Activated CD4-positive, alpha-beta T cell treated with anti-CD3 and anti-CD28 coated beads, Interleukin-2, amount 50 U/mL, for 16 hours (primary cell): ENCODE data around the gene C8G.

Source experiments
- DNase-seq: peaks from one replicate; pipeline ENCODE4 v3.0.0-alpha.2; 2020

C8G gene

GRCh38 chr9:136942112-136942880 is 2.7 kb upstream of the C8G start:
- no peak for DNase-seq

- DNase-seq = no peak
Observed at GRCh38 chr9:136942881-136943230, 2.2 kb upstream of the C8G start.

GRCh38 chr9:136943291-136944211 is 1.5 kb upstream of the C8G start:
- peak; percentile 37 for DNase-seq

- no peak for DNase-seq
Observed at GRCh38 chr9:136944212-136944518, 878 bp upstream of the C8G start.

GRCh38 chr9:136945333-136946227 is 537 bp downstream of the C8G start:
- no peak for DNase-seq

GRCh38 chr9:136946228-136947027 is 1.4 kb downstream of the C8G start:
- DNase-seq = no peak

- DNase-seq = no peak
Observed at GRCh38 chr9:136947028-136947891, 2.2 kb downstream of the C8G start.

- peak; percentile 18 for DNase-seq
Observed at GRCh38 chr9:136947955-136948510, 3.0 kb downstream of the C8G start.

- DNase-seq = no peak
Observed at GRCh38 chr9:136949239-136949816, 4.3 kb downstream of the C8G start.

GRCh38 chr9:136949817-136950655 is 5.0 kb downstream of the C8G start:
- peak; percentile 97 for DNase-seq

- no peak for DNase-seq
Observed at GRCh38 chr9:136950656-136951276, 5.7 kb downstream of the C8G start.

- no peak for DNase-seq
Observed at GRCh38 chr9:136951541-136952320, 6.7 kb downstream of the C8G start, which contains the start of gene LCN12. Gene LCN12 (plus strand): TSS chr9:136952273. CDS start chr9:136952328, 55 bp downstream.

GRCh38 chr9:136952321-136952850 is 7.3 kb downstream of the C8G start:
- no peak for DNase-seq

- DNase-seq = no peak
Observed at GRCh38 chr9:136952876-136953770, 8.1 kb downstream of the C8G start.

- DNase-seq = no peak
Observed at GRCh38 chr9:136953771-136954269, 8.8 kb downstream of the C8G start.

GRCh38 chr9:136954270-136955083 is 9.4 kb downstream of the C8G start:
- no peak for DNase-seq
